OCI-LY7 (cell line): ENCODE data around the gene YWHAQ. TPM values are rescaled to one million over a fixed set of nuclear protein-coding genes. Genes with fewer than 3 reads are reported as not detected.

Experiments used
- BruUV-seq: library from RNA; stranded (reverse); fragments of 400-500 nt; replicated peaks from 2 replicates; lab custom pipeline; 2021; lab: Mats Ljungman, UMichigan
- CTCF ChIA-PET: fragments of 300-600 bp; sonication (Branson Sonifier 250); formaldehyde crosslinking; loops from one replicate; lab custom pipeline; 2022; ENCODE audit warnings: antibody characterized with exemption; ENCODE audit not compliant: unreplicated experiment; lab: Charles Lee
- POLR2A ChIA-PET: fragments of 300-600 bp; sonication (Branson Sonifier 250); formaldehyde crosslinking; loops from one replicate; lab custom pipeline; 2022; ENCODE audit warnings: antibody characterized with exemption; lab: Charles Lee
- DNase-seq: peaks from one replicate; pipeline ENCODE4 v3.0.0-alpha.2; 2015; ENCODE audit warnings: low spot score
- H2AFZ ChIP-seq: fragments of 200-600 bp; sonication (generic), shearing (Covaris generic); 2 replicates; pipeline ENCODE4 v1.6.1; 2014; ENCODE audit warnings: mild to moderate bottlenecking, antibody characterized with exemption, low read length, moderate library complexity
- H3K27ac ChIP-seq: fragments of 200-600 bp; sonication (generic); 2 replicates; pipeline ENCODE4 v1.5.1; 2014; ENCODE audit warnings: mixed run types, low read depth, mild to moderate bottlenecking, moderate library complexity, low read length, inconsistent platforms; ENCODE audit not compliant: poor library complexity, severe bottlenecking
- H3K36me3 ChIP-seq: fragments of 200-600 bp; sonication (generic); 2 replicates; pipeline ENCODE4 v1.6.1; 2014; ENCODE audit warnings: mild to moderate bottlenecking, antibody characterized with exemption, low read length, moderate library complexity, mixed read lengths; ENCODE audit not compliant: insufficient read depth
- H3K4me1 ChIP-seq: fragments of 200-600 bp; sonication (generic); 2 replicates; pipeline ENCODE4 v1.5.1; 2014; ENCODE audit warnings: mild to moderate bottlenecking, low read length; ENCODE audit not compliant: insufficient read depth, poor library complexity, severe bottlenecking
- H3K4me2 ChIP-seq: fragments of 200-600 bp; sonication (generic); 2 replicates; pipeline ENCODE4 v1.6.1; 2014; ENCODE audit warnings: mild to moderate bottlenecking, low read length
- H3K4me3 ChIP-seq: fragments of 200-600 bp; sonication (generic); 2 replicates; pipeline ENCODE4 v1.5.1; 2014; ENCODE audit warnings: mild to moderate bottlenecking, low read depth, low read length; ENCODE audit not compliant: poor library complexity, severe bottlenecking
- H3K79me2 ChIP-seq: fragments of 200-600 bp; sonication (generic); 2 replicates; pipeline ENCODE4 v1.6.1; 2016; ENCODE audit warnings: low read depth, mild to moderate bottlenecking, low read length, moderate library complexity, mixed read lengths; ENCODE audit not compliant: insufficient read depth
- H3K9me2 ChIP-seq: fragments of 200-600 bp; sonication (generic); 2 replicates; pipeline ENCODE4 v1.6.1; 2016; ENCODE audit warnings: mild to moderate bottlenecking, low read length, mixed read lengths; ENCODE audit not compliant: insufficient read depth
- H3K9me3 ChIP-seq: fragments of 200-600 bp; sonication (generic); 2 replicates; pipeline ENCODE4 v1.6.1; 2014; ENCODE audit warnings: mild to moderate bottlenecking, mixed run types, low read length, mixed read lengths
- H4K20me1 ChIP-seq: fragments of 200-600 bp; sonication (generic); 2 replicates; pipeline ENCODE4 v1.6.1; 2014; ENCODE audit warnings: mild to moderate bottlenecking, antibody characterized with exemption, low read length, moderate library complexity, mixed read lengths; ENCODE audit not compliant: insufficient read depth
- EZH2phosphoT487 ChIP-seq: fragments of 200-600 bp; sonication (generic); IDR thresholded peaks from 2 replicates; pipeline ENCODE4 v1.6.1; 2018; ENCODE audit warnings: low read depth, borderline replicate concordance, mild to moderate bottlenecking, mixed run types, antibody characterized with exemption, low read length, moderate library complexity, mixed read lengths
- intact Hi-C: fragments of 100-400 bp; cut with micrococcal nuclease; formaldehyde crosslinking; loops from one replicate; pipeline ENCODE4 v1.10.0; 2022; ENCODE audit not compliant: unreplicated experiment
- total RNA-seq, 2 experiments: library from RNA; depleted of rRNA in 1 of 2; stranded (reverse); fragments of >200 nt in 1 of 2; shearing (Covaris generic) in 1 of 2; gene quantifications; 2 replicates each; pipeline ENCODE4 v1.2.3, GENCODE V29; 2014 to 2022
- TF ChIP-seq, protein P1 (sequence below): fragments of 200-600 bp; sonication (generic); conservative IDR thresholded peaks from 2 replicates; pipeline ENCODE4 v1.5.1; 2014; ENCODE audit warnings: mild to moderate bottlenecking, antibody characterized with exemption, low read length, moderate library complexity, mixed read lengths

Gene YWHAQ
- total RNA-seq, 2 experiments from 2014 or later: 181 to 252 TPM

- Histone ChIP-seq H3K9me2 (no peaks in the 10 kb centered on the region), H3K79me2 (peaks cover 100% of the 10 kb centered on the region), H4K20me1 (peaks cover 24% of the 10 kb centered on the region; the same call in 1 of the 2 replicates), H3K27ac (no peak overlapping the region), H2AFZ (no peak overlapping the region), H3K9me3 (0 out of 2 replicates have a peak, but pooled peaks cover 8% of the 10 kb centered on the region), H3K4me1 (no peaks in the 10 kb centered on the region), H3K4me3 (no peak overlapping the region), H3K4me2 (no peak overlapping the region), H3K36me3 (peaks cover 95% of the 10 kb centered on the region)
- TF ChIP-seq EZH2phosphoT487: no peak
- TF ChIP-seq, protein P1, sequence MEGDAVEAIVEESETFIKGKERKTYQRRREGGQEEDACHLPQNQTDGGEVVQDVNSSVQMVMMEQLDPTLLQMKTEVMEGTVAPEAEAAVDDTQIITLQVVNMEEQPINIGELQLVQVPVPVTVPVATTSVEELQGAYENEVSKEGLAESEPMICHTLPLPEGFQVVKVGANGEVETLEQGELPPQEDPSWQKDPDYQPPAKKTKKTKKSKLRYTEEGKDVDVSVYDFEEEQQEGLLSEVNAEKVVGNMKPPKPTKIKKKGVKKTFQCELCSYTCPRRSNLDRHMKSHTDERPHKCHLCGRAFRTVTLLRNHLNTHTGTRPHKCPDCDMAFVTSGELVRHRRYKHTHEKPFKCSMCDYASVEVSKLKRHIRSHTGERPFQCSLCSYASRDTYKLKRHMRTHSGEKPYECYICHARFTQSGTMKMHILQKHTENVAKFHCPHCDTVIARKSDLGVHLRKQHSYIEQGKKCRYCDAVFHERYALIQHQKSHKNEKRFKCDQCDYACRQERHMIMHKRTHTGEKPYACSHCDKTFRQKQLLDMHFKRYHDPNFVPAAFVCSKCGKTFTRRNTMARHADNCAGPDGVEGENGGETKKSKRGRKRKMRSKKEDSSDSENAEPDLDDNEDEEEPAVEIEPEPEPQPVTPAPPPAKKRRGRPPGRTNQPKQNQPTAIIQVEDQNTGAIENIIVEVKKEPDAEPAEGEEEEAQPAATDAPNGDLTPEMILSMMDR: no peak
- intact Hi-C loops: no loop called here
- ChIA-PET CTCF (no interaction called here), POLR2A (interaction anchor here (0.6 to 1.1 kb wide), 7 partner anchors 9 to 1332 kb away, joined by 3 to 7 read pairs (median 4); partner anchors contain the start of gene ADAM17)
- DNase-seq: no peak
- BruUV-seq: no TSS peak
These were observed 13.0 kb downstream of the YWHAQ start for GRCh38 chr2:9617749-9618148.

- BruUV-seq: no TSS peak
These were observed 13.5 kb downstream of the YWHAQ start for GRCh38 chr2:9617296-9617695.

More at GRCh38 chr2:9617296-9617695, 13.5 kb downstream of the YWHAQ start:
- CTCF ChIA-PET: no interaction called here
- Histone ChIP-seq H3K4me2 (no peak overlapping the region), H3K36me3 (peaks cover 95% of the 10 kb centered on the region), H3K4me3 (no peak overlapping the region), H3K4me1 (no peaks in the 10 kb centered on the region), H3K9me3 (0 out of 2 replicates have a peak, but pooled peaks cover 8% of the 10 kb centered on the region), H3K9me2 (no peaks in the 10 kb centered on the region), H4K20me1 (peaks cover 24% of the 10 kb centered on the region; the same call in 1 of the 2 replicates), H3K27ac (no peak overlapping the region), H3K79me2 (peaks cover 100% of the 10 kb centered on the region), H2AFZ (no peak overlapping the region)
- no peak for DNase-seq
- intact Hi-C loops: no loop called here
- POLR2A ChIA-PET: interaction anchor here (0.6 to 1.1 kb wide), 3 partner anchors 8 to 1332 kb away, joined by 4 to 7 read pairs (median 5); no protein-coding TSS in a partner anchor
- TF ChIP-seq, protein P1: no peak
- TF ChIP-seq EZH2phosphoT487: no peak
